OCI-LY3 (cell line): ENCODE data around the gene DDX5.

Experiments
- H2AFZ ChIP-seq: fragments of 200-600, 300-600 bp; shearing (Covaris generic); 2 replicates; pipeline ENCODE4 v1.6.0; 2014; ENCODE audit warnings: antibody characterized with exemption, low read depth, low read length
- H3K27ac ChIP-seq: fragments of 200-600, 300-600 bp; sonication (generic); 2 replicates; pipeline ENCODE4 v1.5.1; 2014; ENCODE audit warnings: mild to moderate bottlenecking, low read length, moderate library complexity, mixed read lengths
- H3K27me3 ChIP-seq: fragments of 200-600, 300-600 bp; sonication (generic); 2 replicates; pipeline ENCODE4 v1.6.1; 2014; ENCODE audit warnings: low read depth, low read length, mixed read lengths
- H3K36me3 ChIP-seq: fragments of 200-600, 300-600 bp; sonication (generic); replicated peaks from 2 replicates; pipeline ENCODE3; 2014; ENCODE audit warnings: low read depth, low read length, mixed read lengths
- H3K4me1 ChIP-seq: fragments of 300-600, 200-600 bp; sonication (generic); 2 replicates; pipeline ENCODE4 v1.6.1; 2014; ENCODE audit warnings: low read length, mixed read lengths
- H3K4me2 ChIP-seq: fragments of 200-600, 300-600 bp; sonication (generic); 2 replicates; pipeline ENCODE4 v1.6.1; 2014; ENCODE audit warnings: low read length, mixed read lengths
- H3K4me3 ChIP-seq: fragments of 300-600, 200-600 bp; sonication (generic); 2 replicates; pipeline ENCODE4 v1.5.1; 2014; ENCODE audit warnings: antibody characterized with exemption, mild to moderate bottlenecking, low read length, moderate library complexity
- H3K79me2 ChIP-seq: fragments of 300-600, 200-600 bp; shearing (Covaris generic); 2 replicates; pipeline ENCODE4 v1.6.1; 2014; ENCODE audit warnings: mild to moderate bottlenecking, low read length, mixed read lengths
- H3K9ac ChIP-seq: fragments of 300-600, 200-600 bp; shearing (Covaris generic); 2 replicates; pipeline ENCODE4 v1.6.0; 2014; ENCODE audit warnings: mild to moderate bottlenecking, low read length, moderate library complexity
- H3K9me3 ChIP-seq: fragments of 200-600, 300-600 bp; shearing (Covaris generic); 2 replicates; pipeline ENCODE4 v1.6.1; 2014; ENCODE audit warnings: low read length, mixed read lengths; ENCODE audit not compliant: insufficient read depth
- H4K20me1 ChIP-seq: fragments of 200-600, 300-600 bp; sonication (generic); 2 replicates; pipeline ENCODE4 v1.6.1; 2016; ENCODE audit warnings: low read length, mixed read lengths; ENCODE audit not compliant: insufficient read depth
- CTCF ChIP-seq: fragments of 200-600, 300-600 bp; sonication (generic); IDR thresholded peaks from 2 replicates; pipeline ENCODE4 v1.5.1; 2014; ENCODE audit warnings: antibody characterized with exemption, low read length, low read depth
- EZH2phosphoT487 ChIP-seq: fragments of 200-600 bp; shearing (Covaris generic); IDR thresholded peaks from 2 replicates; pipeline ENCODE4 v1.6.1; 2018; ENCODE audit warnings: antibody characterized with exemption, mixed run types, low read depth

The DDX5 gene

GRCh38 chr17:64507413-64507782, 1.3 kb upstream of the DDX5 start:
- H3K4me1 ChIP-seq, result peaks cover 18% of the 10 kb centered on the region
- H3K9ac ChIP-seq, result peak overlapping the region; percentile 99
- no peaks in the 10 kb centered on the region for H3K9me3 ChIP-seq
- peaks cover 26% of the 10 kb centered on the region for H4K20me1 ChIP-seq
- H3K27me3 ChIP-seq, result no peaks in the 10 kb centered on the region
- TF ChIP-seq CTCF (peak; percentile 57), EZH2phosphoT487 (no peak)
- 0 out of 2 replicates have a peak overlapping the region, but pooled peaks have one; percentile 17 for H2AFZ ChIP-seq
- H3K79me2 ChIP-seq, result peaks cover 70% of the 10 kb centered on the region
- H3K4me3 ChIP-seq, result peak overlapping the region; percentile 92
- peak overlapping the region; percentile 92 for H3K4me2 ChIP-seq
- peaks cover 45% of the 10 kb centered on the region for H3K36me3 ChIP-seq
- H3K27ac ChIP-seq, result peak overlapping the region; percentile 80

- Histone ChIP-seq H3K36me3 (peaks cover 47% of the 10 kb centered on the region), H2AFZ (peak within 1 kb of the TSS; percentile 17), H3K4me3 (peak within 1 kb of the TSS; percentile 92), H3K4me2 (peak within 1 kb of the TSS; percentile 92), H3K4me1 (peaks cover 18% of the 10 kb centered on the region), H3K27me3 (no peaks in the 10 kb centered on the region), H3K27ac (peak within 1 kb of the TSS; percentile 80), H3K79me2 (peaks cover 76% of the 10 kb centered on the region), H4K20me1 (peaks cover 26% of the 10 kb centered on the region), H3K9ac (peak within 1 kb of the TSS; percentile 99), H3K9me3 (no peaks in the 10 kb centered on the region)
- TF ChIP-seq CTCF (no peak), EZH2phosphoT487 (no peak)
Observed at GRCh38 chr17:64506576-64507412, 705 bp upstream of the DDX5 start, which contains the start of gene CEP95. Gene CEP95, plus strand, starts transcription at chr17:64506977. Its CDS starts 121 bp downstream, at chr17:64507098.

- peaks cover 59% of the 10 kb centered on the region for H3K36me3 ChIP-seq
- H3K9ac ChIP-seq, result peak overlapping the region; percentile 99
- H2AFZ ChIP-seq, result no peak overlapping the region
- TF ChIP-seq CTCF (no peak), EZH2phosphoT487 (no peak)
- no peaks in the 10 kb centered on the region for H3K27me3 ChIP-seq
- H4K20me1 ChIP-seq, result peaks cover 26% of the 10 kb centered on the region
- peaks cover 18% of the 10 kb centered on the region for H3K4me1 ChIP-seq
- peak overlapping the region; percentile 81 for H3K4me2 ChIP-seq
- H3K4me3 ChIP-seq, result peak overlapping the region; percentile 92
- H3K79me2 ChIP-seq, result peaks cover 87% of the 10 kb centered on the region
- peak overlapping the region; percentile 80 for H3K27ac ChIP-seq
- H3K9me3 ChIP-seq, result no peaks in the 10 kb centered on the region
Observed at GRCh38 chr17:64505340-64506200, 519 bp downstream of the DDX5 start.
